Lower lobe of right lung (tissue), 2 donors: ENCODE data around the gene COL4A1. TPM values are rescaled to one million over a fixed set of nuclear protein-coding genes. Genes with fewer than 3 reads are reported as not detected.
A peak's percentile ranks its signal among the peaks of the same experiment; 100 is the strongest.
"Not testable (repeated sequence)": the region's sequence is repeated elsewhere in the genome, so short reads cannot be mapped to it uniquely, and the experiment has no call there.

Experiments used
- ATAC-seq, 2 donors: fragments of 200-7000 bp; cut with Tn5 transposase; one replicate each; pipeline ENCODE4 v1.9.1; 2020 to 2022; ENCODE audit warnings: mild to moderate bottlenecking in 2 of 2, moderate library complexity in 2 of 2
- DNase-seq: peaks from one replicate; pipeline ENCODE4 v3.0.0-alpha.2; 2020
- H3K27ac ChIP-seq: fragments of 200-600 bp; one replicate; pipeline ENCODE4 v1.8.0; 2022
- H3K27me3 ChIP-seq: fragments of 200-600 bp; one replicate; pipeline ENCODE4 v1.8.0; 2022; ENCODE audit warnings: low read depth
- H3K36me3 ChIP-seq: fragments of 200-600 bp; one replicate; pipeline ENCODE4 v1.8.0; 2022; ENCODE audit warnings: mild to moderate bottlenecking
- H3K4me1 ChIP-seq: fragments of 200-600 bp; one replicate; pipeline ENCODE4 v1.8.0; 2022
- H3K4me3 ChIP-seq: fragments of 200-600 bp; one replicate; pipeline ENCODE4 v1.8.0; 2022; ENCODE audit warnings: mild to moderate bottlenecking
- H3K9me3 ChIP-seq: fragments of 200-600 bp; one replicate; pipeline ENCODE4 v1.8.0; 2022
- CTCF ChIP-seq: fragments of 200-600 bp; IDR thresholded peaks from one replicate; pipeline ENCODE4 v1.8.0; 2022; ENCODE audit warnings: antibody characterized with exemption, mild to moderate bottlenecking
- intact Hi-C: fragments of 100-400 bp; cut with DNase I; formaldehyde crosslinking; loops from one replicate; pipeline ENCODE4 v1.11.0; 2022
- total RNA-seq: library from RNA; stranded (reverse); fragmentation: NEBNext Ultra II Directional; extraction: Animal tissue kit (Norgen Biotek cat#: 25700); gene quantifications from one replicate; pipeline ENCODE4 v1.2.1, GENCODE V29; 2021
- donor health status: DM: no; HTN: yes; CAD: no; lungs with severe emphysema.

Gene COL4A1
- total RNA-seq, 1 donor from 2014 or later, result 161 TPM

GRCh38 chr13:110114316-110114715, 192.6 kb downstream of the COL4A1 start:
- Histone ChIP-seq H3K9me3 (no peaks in the 10 kb centered on the region), H3K4me1 (peaks cover 5% of the 10 kb centered on the region), H3K36me3 (no peaks in the 10 kb centered on the region), H3K4me3 (no peak overlapping the region), H3K27me3 (peaks cover 18% of the 10 kb centered on the region), H3K27ac (no peak overlapping the region)
- TF ChIP-seq CTCF, result no peak
- ATAC-seq (no peak), DNase-seq (no peak)
- intact Hi-C loops, result no loop called here

GRCh38 chr13:110113284-110113764, 193.6 kb downstream of the COL4A1 start:
- Histone ChIP-seq H3K4me3 (no peak overlapping the region), H3K27me3 (peaks cover 16% of the 10 kb centered on the region), H3K9me3 (no peaks in the 10 kb centered on the region), H3K36me3 (no peaks in the 10 kb centered on the region), H3K4me1 (peaks cover 7% of the 10 kb centered on the region), H3K27ac (no peak overlapping the region)
- intact Hi-C loops, result no loop called here
- DNase-seq (no peak), ATAC-seq (no peak)
- TF ChIP-seq CTCF, result no peak

DNA sequence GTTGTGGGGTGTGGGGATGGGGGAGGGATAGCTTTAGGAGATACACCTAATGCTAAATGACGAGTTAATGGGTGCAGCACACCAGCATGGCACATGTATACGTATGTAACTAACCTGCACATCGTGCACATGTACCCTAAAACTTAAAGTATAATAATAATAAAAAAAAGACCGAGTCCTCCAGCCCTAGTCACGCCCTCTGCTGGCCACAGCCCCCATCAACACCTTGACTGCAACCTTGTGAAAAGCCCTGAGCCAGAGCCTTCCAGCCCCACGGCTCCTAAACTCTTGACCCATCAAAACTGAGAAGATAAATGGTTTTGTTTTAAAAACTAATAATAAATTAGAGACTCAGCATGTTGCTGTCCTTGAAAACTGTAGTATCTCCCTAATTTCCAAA, 194.6 kb downstream of the COL4A1 start:
- H3K27me3 ChIP-seq, H3K36me3 ChIP-seq, ATAC-seq, H3K4me3 ChIP-seq, DNase-seq, intact Hi-C loops, H3K4me1 ChIP-seq, H3K9me3 ChIP-seq, H3K27ac ChIP-seq: not testable (repeated sequence)
- TF ChIP-seq CTCF, result peak; percentile 33

DNA sequence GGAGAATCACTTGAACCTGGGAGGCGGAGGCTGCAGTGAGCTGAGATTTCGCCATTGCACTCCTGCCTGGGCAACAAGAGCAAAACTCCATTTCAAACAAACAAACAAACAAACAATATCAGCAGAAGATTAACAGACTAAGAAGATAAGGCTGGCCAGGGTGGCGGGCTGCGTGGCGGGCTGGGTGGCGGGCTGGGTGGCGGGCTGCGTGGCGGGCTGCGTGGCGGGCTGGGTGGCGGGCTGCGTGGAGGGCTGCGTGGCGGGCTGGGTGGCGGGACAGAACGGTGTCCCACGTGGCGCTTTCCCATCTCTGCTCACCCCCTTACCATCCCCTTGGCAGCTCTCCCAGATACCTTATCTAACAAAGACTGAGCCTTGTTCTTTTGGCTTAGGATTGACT, 196.2 kb downstream of the COL4A1 start:
- ATAC-seq (no peak), DNase-seq (no peak)
- H3K36me3 ChIP-seq, result no peaks in the 10 kb centered on the region
- peaks cover 14% of the 10 kb centered on the region for H3K4me1 ChIP-seq
- no peaks in the 10 kb centered on the region for H3K27me3 ChIP-seq
- H3K27ac ChIP-seq, result no peak overlapping the region
- no peak overlapping the region for H3K4me3 ChIP-seq
- intact Hi-C loops, result no loop called here
- H3K9me3 ChIP-seq, result no peaks in the 10 kb centered on the region
- no peak for TF ChIP-seq CTCF

DNA sequence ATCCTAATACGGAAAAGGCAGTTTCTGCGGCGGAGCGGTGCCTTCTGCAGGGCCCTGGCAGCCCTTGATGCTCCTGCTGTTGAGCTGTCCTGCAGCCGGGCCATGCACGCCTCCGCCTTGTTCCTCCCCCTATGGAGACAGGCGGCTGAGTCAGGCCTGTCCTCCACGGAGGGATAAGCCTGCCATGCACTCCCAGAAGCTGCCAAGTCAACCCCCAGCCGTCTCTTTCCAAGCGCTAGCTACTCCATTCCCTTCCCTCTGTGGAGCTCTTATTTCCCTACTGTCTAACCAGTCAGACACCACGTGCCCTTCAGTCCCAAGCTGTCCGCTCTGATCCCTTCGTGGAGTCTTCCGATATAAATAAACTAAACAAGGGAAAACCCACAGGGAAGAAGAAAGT, 197.0 kb downstream of the COL4A1 start:
- intact Hi-C loops, result no loop called here
- H3K4me3 ChIP-seq, result no peak overlapping the region
- H3K27me3 ChIP-seq, result no peaks in the 10 kb centered on the region
- peaks cover 14% of the 10 kb centered on the region for H3K4me1 ChIP-seq
- ATAC-seq, result peak; percentile 20 to 48
- DNase-seq, result no peak
- no peaks in the 10 kb centered on the region for H3K9me3 ChIP-seq
- H3K36me3 ChIP-seq, result no peaks in the 10 kb centered on the region
- H3K27ac ChIP-seq, result no peak overlapping the region
- TF ChIP-seq CTCF, result no peak
